Measurements from ENCODE around the gene ARSG.
"Not testable (repeated sequence)": the region's sequence is repeated elsewhere in the genome, so short reads cannot be mapped to it uniquely, and the experiment has no call there.

DNA sequence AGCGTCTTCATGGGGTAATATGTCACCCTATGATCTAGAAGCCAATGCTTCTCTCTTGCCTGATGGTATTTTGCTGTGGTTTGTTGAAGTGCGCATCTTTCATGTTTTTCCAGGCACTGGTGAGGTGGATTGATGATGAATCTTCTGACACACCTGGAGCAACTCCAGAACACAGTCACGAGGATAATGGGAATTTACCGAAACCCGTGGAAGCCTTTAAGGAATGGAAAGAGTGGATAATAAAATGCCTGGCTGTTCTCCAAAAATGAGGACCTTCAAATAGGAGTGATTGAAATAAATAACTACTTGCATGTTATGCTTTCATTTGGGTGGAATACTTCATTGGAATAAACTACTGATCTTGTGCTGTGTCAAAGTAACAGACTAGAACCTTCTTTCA lies 34.6 kb upstream of the ARSG start:
- TF ChIP-seq, protein P1, sequence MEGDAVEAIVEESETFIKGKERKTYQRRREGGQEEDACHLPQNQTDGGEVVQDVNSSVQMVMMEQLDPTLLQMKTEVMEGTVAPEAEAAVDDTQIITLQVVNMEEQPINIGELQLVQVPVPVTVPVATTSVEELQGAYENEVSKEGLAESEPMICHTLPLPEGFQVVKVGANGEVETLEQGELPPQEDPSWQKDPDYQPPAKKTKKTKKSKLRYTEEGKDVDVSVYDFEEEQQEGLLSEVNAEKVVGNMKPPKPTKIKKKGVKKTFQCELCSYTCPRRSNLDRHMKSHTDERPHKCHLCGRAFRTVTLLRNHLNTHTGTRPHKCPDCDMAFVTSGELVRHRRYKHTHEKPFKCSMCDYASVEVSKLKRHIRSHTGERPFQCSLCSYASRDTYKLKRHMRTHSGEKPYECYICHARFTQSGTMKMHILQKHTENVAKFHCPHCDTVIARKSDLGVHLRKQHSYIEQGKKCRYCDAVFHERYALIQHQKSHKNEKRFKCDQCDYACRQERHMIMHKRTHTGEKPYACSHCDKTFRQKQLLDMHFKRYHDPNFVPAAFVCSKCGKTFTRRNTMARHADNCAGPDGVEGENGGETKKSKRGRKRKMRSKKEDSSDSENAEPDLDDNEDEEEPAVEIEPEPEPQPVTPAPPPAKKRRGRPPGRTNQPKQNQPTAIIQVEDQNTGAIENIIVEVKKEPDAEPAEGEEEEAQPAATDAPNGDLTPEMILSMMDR (conservative IDR thresholded peaks at IDR 0.05): not testable (repeated sequence)
- TF ChIP-seq ZFX (IDR thresholded peaks at IDR 0.05): not testable (repeated sequence)

Data from C4-2B (cell line).